Fibroblast of the conjunctiva (primary cell): ENCODE data around the gene CERK.
"Not testable (repeated sequence)": the region's sequence is repeated elsewhere in the genome, so short reads cannot be mapped to it uniquely, and the experiment has no call there.

ENCODE experiments used
- DNase-seq: peaks from one replicate; pipeline ENCODE4 v3.0.0-alpha.2; 2010; ENCODE audit warnings: low read depth

Gene CERK

GRCh38 chr22:46646531-46647215 lies 91.4 kb downstream of the CERK start:
- no peak for DNase-seq

GRCh38 chr22:46642840-46643480 lies 95.1 kb downstream of the CERK start:
- DNase-seq: not testable (repeated sequence)

DNA sequence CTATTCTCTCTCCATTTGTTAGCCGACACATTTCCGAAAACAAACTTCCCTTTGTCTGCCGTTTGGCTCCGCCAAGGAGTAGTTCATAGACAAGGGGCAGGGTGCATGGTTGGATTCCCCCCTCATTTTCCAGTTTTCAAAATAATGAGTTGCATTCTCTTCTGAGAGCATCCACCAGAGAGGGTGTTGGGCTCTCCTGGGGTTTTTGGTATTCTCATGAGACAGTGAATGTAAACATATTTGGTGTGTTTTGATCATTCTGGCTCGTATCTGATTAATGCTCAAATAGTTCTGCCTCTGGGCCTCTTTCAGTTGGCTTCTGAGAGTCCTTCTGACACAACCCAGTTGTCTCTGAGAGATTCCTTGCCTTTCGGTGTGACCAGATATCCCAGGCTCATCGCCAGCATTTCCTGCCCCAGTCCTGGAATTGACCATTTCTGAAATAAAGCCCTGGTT lies 96.2 kb downstream of the CERK start:
- no peak for DNase-seq

DNA sequence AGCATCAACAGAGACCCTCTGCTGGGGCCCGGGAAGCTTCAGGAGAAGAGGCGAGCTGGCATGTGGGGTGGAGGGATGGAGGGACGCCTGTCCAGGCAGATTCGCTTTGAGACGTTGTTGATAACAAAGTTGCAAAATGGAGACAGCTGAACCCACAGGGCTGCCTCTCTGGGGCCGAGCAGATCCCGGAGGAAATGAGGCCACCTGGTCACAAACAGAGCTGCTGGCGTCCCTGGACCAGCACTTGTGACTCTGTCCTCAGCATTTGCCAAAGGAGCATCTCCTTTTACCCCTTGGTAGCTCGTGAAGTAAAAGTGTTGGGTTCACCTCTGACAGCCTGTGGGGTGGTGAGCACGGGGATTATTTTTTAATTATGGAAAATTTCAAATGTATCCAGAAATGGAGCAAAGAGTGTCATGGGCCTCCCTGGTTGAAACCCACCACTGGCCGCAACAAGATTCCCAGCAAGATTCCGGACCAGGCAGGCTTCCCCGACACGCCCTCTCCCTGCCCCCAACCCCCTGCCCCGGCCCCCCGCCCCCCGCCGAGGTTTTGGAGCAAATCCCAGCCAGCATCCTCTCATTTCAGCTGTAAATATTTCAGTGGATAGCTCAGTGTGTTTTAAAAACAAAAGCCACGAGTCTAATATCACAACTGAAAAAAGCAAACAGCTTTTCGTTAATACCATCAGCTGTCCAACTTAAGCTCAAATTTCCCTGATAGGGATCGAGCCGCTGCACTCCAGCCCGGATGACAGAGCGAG lies 97.6 kb downstream of the CERK start:
- DNase-seq: no peak

GRCh38 chr22:46639843-46640242 lies 98.2 kb downstream of the CERK start:
- no peak for DNase-seq

- DNase-seq: no peak
These were observed 99.2 kb downstream of the CERK start for GRCh38 chr22:46638601-46639431.

DNA sequence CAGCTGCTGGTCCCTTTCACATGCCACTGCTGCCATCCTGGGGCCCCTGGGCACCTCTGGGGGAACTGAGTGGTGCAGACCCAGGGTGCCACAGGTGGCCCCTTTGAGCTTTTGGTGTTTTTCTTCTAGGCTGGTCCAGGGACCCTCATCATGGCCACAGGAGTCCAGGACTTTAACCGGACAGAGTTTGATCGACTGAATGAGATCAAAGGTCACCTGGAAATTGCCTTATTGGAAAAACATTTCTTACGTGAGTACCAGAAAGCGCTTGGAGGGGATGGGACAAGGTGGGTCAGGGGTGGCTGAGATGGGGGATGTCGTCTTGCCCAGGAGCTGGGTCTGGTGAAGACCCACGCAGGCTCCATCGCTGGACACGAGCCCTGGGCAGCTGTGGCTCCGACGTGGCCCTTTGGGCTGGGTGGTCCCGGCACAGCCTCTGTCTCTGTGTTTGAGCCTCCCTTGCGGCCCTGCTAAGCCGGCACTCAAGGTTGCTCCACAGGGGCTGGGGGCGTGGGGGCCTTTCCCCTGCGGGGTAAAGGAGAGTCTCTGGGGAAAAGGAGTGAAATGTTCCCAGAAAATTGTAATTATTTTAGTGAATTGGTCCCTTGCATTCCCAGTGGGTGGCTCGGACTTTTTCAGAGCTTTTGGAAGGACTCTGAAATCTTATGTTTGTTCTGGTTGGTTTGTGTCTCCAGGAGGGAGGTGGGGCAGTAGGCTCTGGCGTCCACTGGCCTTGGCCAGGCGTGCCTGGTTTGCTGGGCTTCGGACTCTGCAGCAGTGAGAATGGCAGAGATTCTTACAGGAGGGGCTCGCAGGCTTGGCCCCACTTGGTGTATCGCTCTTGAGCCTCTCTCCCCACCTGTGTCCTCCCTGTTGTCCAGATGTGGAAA lies 100.1 kb downstream of the CERK start:
- no peak for DNase-seq

DNA sequence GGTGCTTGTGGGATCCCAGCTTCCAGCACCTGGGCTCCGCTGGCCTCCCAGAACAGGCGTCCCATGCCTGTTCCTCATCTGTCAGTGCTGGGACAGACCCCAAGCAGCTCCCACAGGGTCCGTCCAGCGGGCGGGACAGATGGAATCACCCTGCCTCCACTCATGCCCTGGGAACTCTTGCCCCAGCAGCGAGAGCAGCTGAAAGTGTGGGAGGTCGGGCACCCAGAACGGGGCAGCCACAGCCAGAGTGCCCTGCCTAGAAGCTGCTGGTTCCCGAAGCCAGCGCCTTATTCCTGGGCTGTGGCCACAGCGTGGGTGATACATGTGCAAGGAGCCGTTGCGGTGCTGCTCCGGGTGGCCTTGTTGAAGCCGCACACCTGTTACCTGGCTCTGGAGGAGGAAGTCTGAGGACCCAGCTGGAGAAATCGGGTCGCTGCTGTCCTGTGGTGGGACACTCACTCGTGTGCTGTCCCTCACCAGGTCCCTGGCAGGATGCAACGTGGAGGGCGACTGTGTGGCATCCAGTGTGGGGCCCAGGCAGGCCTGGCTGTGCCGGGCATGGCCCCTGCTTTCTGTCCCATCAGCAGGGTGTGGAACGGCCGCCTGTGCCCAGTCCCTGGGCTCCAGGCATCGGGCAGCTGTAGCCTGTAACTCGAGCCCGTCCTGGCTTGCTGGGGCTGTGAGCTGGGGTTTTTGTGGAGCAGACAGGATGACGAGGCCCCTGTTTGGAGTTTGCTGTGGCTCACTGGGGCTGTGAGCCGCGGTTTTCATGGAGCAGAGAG lies 101.6 kb downstream of the CERK start:
- no peak for DNase-seq

DNA sequence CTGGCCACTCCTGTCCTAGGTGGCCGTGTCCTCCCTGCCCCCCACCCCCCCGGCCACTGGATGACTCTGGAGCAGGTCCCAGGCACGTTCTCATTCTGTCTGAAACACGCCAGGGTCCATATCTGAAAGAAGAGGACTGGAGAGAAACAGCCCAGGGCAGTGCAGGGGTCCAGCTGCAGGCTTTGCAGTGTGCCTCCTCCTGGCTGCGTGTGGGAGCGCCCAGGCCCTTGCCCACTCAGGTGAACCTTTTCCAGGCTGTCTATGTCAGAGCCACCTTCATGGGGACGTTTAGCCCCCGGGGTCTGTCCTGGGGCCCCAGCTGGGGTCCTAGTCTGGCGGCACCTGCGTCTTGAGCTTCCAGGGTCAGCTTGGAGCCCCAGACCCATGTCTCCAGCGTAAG lies 102.3 kb downstream of the CERK start:
- DNase-seq: no peak

GRCh38 chr22:46634973-46635685 lies 102.9 kb downstream of the CERK start:
- not testable (repeated sequence) for DNase-seq
